Measurements from ENCODE around the gene GRIP2.

GRCh38 chr3:14488286-14489041 is 51.7 kb downstream of the GRIP2 start:
- TF ChIP-seq YY1 (IDR thresholded peaks at IDR 0.05; ENCODE audit: insufficient read depth, insufficient read length) (no peak), ZNF274 (IDR thresholded peaks at IDR 0.05; ENCODE audit: low read depth, low read length) (no peak)
